NCI-H345 (cell line): ENCODE measurements around the gene ACACB.

ENCODE experiments used
- DNase-seq: peaks from one replicate; lab custom pipeline; 2025; lab: John Stamatoyannopoulos, UW

The ACACB gene

DNA sequence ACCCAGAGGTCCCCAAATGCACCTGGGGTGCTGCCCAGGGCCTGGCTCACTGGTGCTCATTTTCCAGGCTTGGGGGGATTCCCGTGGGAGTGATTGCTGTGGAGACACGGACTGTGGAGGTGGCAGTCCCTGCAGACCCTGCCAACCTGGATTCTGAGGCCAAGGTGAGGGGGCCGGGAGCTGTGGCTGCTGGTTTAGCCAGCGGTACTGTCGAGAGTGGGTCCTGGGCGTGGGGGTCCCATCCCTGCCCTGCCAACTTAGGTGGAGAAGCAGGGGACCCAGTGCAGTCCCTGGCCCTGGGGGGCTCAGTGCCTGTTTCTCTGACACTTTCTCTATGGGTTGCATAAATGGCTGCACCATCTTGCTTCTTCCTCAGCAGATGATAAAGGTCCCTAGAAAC lies 141.8 kb downstream of the ACACB start:
- DNase-seq = no peak

DNA sequence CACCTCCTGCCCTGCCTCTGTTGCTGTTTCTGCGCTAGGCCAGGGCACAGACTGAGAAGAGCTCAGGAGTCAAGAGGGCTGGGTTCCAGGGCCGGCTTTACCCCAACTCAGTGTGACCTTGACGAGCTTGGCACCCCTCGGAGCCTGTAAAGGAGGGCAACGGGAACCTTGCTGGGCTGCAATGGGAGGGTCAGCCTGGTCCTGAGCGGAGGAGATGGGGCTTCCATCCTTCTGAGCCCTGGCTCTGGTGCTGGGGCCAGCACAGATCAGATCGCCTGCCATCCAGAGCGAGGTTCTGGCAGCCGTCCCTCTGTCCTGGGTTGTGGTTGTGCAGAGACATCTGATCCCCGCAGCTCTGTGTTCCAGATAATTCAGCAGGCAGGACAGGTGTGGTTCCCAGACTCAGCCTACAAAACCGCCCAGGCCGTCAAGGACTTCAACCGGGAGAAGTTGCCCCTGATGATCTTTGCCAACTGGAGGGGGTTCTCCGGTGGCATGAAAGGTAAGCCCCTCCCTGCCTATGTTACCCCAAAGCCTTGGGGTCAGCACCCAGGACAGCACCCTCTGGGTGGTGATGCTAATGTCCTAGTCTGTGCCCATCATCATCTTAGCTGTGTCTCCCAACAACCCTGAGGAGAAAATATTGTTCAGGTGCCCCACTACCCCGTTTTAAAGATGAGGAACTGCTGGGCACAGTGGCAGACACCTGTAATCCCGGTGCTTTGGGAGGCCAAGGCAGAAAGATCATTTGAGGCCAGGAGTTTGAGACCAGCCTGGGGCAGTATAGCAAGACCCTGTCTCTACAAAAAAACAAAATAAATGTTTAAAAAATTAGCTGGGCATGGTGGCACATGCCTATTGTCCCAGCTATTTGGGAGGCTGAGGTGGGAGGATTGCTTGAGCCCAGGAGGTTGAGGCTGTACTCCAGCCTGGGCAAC lies 142.5 kb downstream of the ACACB start:
- no peak for DNase-seq

DNA sequence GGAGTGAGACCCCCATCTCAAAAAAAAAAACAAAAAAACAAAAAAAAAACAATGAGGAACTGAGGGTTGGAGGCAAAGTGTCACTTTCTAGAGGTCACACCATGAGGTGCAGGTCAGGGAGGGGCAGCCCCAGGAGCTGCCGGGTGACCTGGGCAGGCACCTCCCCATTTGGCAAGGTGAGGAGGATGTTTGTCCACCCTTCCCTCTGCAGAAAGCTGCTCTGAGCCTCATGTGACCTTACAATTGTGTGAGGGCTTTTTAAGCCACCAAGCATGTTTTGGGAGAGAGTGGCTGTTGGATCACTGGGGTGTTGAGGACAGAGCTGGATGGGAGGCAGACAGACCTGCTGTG lies 143.1 kb downstream of the ACACB start:
- no peak for DNase-seq

DNA sequence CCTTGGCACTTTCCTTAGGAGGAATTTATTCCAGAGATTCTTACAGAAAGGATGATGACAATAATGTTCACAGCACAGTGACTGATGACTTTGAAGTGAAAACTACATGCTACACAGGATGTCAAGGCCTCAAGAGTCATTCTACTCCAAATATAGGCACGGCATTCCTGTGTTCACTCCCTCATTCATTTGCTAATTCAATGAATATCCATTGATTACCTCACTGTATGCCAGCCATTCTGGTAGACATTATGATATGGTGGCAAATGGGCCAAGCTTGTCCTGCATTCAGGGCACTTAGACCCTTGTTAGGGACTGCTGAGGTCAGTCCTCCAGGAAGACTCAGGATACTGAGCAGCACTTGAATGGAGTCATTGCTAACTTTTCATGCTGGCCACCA lies 144.7 kb downstream of the ACACB start:
- no peak for DNase-seq

DNA sequence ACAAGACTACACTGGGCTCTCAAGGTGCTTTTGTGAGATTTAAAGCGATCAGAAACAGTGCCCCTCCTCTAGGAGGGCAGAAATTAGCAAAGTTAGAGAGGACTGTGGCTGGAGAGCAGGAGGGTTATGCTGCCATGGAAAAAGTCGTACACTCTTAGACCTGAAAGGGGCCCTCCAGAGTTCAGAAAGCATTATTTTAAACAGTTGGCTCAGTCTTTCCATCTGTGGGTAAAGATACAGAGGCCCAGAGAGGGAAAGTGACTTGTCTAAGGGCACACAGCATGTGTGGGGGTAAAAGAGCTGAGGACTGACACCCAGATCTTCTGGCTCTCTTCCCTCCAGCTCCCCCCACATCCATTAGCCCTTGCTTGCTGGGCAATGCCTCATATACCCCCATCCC lies 145.6 kb downstream of the ACACB start:
- no peak for DNase-seq

DNA sequence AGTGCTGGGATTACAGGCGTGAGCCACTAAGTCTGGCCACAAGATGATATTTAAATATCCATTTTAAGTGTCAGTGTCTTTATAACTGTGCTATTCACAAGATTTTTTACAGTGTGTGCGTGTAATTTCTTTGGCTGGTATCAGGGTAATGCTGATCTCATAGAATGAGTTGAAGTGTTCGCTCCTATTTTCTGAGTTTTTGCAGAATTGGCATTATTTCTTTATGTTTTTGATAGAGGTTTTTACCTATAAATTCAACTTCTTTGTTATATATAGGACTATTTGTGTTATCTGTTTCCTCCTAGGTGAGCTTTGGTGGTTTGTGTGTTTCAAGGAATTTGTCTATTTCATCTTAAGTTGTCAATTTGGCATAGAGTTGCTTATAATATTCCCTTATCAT lies 147.1 kb downstream of the ACACB start:
- DNase-seq = no peak

DNA sequence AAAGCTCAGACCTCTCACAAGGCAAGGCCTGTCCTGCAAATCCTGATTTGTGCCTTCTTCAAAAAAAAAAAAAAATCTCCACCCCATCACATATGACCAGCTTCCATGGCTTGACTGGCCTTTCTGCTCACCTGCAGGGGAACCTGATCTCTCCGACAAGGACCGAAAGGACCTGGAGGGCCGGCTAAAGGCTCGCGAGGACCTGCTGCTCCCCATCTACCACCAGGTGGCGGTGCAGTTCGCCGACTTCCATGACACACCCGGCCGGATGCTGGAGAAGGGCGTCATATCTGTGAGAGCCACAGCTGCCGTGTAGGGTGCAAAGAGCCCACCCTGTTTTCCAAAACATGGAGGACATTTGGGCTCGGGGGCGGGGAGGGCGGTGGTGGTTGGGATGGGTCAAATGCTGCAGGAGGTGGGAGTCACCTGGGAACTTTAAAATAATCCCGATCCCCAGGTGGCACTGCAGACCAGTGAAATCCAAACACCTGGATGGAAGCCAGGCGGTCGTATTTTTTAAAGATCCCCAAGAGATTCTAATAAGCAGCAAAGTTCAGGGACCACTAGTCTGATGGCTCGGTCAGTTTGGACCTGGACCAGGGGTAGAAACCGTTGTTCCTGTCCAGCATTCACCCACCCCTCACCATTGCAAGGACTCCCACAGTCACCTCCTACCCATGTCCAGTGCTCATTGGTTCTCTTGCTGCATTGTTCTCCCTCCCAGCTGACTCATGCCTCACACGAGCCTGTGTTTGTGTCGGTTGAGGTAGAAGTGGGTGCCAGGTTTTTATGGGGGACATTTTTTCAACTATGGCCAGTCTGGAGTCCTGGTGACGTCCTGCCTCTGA lies 147.9 kb downstream of the ACACB start:
- peak; percentile 53 for DNase-seq

DNA sequence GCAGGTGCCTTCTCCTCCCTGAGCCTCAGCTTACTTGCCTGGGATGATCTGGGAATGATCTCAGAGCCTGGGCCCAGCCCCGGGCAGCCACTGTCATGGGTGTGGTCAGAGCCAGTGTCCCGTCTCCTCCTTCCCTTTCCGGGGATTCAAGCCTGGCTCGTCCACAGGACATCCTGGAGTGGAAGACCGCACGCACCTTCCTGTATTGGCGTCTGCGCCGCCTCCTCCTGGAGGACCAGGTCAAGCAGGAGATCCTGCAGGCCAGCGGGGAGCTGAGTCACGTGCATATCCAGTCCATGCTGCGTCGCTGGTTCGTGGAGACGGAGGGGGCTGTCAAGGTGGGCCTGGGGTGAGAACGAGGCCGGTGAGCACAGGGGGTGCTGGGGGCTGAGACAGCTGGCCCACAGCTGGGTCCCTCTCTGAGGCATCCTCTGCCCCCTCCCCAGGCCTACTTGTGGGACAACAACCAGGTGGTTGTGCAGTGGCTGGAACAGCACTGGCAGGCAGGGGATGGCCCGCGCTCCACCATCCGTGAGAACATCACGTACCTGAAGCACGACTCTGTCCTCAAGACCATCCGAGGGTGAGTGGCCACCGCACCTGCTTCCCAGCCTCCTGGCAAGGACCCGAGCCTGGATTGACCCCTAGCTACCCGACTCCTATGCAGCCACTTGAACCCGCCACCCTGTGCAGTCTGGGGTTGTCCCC lies 148.7 kb downstream of the ACACB start:
- no peak for DNase-seq

DNA sequence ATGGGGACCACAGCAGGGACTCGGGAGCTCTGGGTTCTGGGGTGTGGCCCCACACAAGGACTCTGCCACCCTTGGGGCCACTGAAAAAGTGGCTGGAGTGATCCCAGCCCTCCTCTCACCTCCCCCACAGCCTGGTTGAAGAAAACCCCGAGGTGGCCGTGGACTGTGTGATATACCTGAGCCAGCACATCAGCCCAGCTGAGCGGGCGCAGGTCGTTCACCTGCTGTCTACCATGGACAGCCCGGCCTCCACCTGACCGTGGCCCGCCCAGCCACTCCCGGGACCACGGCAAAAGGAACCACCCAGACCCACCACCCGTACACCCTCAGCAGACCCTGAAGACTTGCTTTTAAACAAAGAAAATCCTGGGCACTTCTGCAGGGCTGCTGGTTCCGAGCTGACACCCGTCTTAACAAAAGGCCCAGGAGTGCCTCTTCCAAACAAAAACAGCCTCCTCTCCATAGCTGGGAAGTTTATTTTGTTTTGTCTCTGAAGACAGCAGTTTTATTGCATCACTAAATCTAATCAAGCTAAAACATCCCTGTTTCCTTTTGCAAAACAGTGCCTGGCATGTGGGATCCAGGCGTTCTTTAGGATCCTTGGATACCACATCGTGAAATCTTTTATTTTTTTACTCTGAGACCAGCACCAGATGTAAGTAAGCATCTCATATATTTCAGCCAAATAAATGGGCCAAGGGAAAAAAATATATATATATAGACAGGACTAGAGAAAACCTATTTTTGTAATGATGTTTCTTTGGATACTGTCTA lies 149.9 kb downstream of the ACACB start:
- no peak for DNase-seq

DNA sequence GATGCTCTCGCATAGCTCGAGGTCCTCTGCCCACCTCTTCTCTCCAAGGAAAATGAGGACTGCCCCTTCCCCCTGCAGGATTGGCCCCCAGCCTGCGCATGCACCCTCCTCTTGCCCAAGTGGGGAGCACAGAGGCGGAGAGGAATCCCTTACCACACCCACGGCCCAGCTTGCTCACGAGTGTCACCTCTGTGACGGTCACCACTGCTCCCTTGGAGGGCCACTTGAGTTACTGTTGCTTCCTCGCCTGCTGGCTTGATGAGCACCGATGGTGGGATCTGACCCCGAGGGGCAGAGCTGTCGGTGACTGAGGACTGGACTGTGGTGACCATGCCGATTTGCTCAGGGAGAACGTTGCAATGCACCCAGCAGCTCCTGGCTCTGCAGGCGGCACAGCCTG lies 151.0 kb downstream of the ACACB start:
- DNase-seq = no peak

DNA sequence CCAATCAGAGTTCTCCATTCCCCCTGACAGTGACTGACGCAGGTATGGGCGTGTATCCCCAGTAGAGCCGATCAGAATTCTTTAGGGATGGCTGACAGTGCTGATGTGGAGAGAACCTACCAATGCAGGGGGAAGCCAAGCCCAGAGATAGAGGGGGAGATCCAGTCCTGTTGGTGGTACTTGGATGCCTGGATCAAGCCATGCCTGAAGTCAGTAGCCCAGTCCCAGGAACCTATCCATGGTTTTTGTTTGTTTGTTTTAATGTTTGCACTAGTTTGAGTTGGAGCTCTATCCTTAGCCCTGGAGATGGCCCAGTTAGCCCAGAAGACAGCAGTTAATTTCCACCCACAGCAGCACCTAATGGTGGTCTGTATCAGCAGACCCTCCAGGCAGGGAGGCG lies 152.5 kb downstream of the ACACB start:
- DNase-seq = no peak

DNA sequence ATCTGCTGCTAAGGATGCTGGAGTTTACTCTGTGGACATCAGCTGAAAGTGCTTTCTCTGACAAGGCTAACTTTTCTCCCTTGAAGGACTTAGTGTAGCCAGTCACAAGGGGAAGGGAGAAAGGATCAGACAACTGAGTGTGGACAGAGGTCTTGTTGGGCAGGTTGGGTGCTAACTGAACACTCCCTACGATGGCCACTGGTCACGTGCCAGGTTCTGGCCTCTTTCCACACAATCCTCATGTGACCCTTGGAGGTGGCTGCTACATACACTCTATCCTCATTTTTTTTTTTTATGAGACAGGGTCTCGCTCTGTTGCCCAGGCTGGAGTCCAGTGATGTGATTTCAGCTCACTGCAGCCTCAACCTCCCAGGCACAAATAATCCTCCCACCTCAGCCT lies 153.0 kb downstream of the ACACB start:
- no peak for DNase-seq

DNA sequence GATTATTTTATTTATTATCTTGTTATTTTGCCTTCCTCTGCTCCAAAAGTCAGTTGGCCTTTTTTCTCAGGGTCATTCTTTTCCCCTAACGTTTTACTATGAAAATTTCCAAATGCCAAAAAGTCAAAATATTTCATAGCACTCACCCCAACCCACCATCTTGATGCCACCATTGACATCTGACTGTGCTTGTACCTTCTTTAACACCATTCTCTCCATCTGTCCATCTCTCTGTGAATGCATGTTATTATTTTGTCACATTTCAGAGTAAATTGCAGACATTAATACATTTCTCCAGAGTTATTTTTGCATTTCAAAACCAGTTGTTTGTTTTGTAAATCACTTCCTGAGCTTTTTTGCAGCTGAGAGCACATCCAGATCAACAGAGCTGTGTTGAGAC lies 154.1 kb downstream of the ACACB start:
- no peak for DNase-seq

DNA sequence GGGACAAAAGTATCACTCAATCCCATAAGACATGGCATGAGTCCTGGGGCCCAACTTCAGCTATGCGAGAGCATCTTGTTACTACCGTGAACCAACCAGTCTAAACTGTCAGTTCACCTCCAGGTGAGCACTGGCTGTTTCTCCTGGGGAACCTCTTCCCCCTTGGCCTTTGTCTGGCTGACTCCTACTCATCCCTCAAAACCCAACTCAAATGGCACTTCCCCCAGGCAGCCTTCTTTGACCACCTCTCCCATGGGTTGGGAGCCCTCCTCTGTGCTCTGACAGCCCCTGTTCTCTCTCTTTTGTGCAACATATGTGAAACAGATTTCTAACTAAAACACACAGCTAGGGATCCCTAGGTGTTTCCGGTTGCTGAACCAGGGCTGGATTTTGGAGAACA lies 155.0 kb downstream of the ACACB start:
- no peak for DNase-seq

DNA sequence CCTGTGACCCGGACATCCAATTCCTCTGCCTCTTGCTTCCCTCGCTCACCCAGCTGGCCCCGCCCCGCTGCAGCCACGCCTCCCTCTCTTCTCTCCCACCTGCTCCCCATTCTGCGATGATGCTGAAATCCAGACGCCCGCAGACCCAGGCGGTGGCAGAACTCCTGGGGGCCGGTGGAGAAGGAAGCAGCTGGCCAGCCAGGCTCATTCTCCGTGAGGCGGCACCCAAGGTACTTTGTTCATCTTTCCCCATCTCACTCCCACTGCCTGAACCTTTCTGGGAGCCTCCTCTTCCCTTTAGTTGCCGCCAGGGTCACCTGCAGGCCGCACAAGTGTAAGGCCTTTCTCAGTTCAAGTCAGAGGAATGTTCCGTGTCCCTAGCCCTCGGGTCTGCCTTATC lies 157.0 kb downstream of the ACACB start:
- DNase-seq = peak; percentile 78

DNA sequence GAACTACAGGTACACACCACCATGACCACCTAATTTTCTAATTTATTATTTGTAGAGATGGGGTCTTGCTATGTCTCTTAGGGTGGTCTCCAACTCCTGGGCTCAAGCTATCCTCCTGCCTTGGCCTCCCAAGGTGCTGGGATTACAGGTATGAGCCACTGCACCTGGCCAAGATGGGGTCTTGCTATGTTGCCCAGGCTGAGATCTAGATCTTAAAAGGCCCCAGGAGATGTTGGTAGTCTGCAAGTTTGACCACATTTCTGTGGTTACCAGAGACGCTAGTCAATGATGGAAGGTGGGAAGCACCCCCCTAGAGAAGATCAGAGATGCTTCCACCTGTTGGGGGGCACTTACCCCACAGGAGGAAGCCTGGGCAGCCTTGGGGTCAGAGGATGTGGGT lies 158.0 kb downstream of the ACACB start:
- no peak for DNase-seq

DNA sequence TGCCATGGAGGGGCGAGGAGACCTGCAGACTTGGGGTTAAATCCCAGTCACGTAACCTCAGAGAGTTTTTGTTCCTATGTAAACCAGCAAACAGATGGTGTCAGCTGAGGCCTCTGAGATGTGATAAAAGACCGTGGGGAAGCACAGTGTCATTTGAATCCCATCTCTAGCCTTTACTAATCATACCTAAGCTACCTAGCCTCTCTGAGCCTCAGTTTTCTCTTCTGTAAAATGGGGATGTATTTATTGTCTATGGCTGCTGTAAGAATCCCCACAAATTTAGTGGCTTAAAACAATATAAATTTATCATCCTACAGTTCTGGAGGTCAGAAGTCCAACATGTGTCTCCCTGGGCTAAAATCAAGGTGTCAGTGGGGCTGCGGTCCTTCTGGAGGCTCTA lies 158.8 kb downstream of the ACACB start:
- no peak for DNase-seq

DNA sequence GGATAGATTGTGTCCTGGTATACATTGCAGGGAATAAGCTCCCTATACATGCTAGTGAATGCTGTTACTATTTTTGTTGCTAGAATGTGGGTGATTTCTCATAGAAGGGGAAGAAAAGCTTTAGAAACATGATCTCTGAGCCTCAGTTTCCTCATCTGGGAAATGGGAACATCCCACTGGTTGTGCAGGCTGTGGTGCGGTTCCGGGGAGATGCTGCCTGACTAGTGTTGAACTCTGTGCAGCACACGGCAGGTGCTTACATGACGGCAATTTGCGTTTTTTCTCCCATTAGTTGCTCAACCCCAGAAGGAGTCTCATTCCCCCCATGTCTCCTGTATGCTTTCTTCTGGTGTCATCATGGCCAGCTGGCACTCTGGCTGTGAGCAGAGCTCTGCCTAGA lies 159.8 kb downstream of the ACACB start:
- no peak for DNase-seq

DNA sequence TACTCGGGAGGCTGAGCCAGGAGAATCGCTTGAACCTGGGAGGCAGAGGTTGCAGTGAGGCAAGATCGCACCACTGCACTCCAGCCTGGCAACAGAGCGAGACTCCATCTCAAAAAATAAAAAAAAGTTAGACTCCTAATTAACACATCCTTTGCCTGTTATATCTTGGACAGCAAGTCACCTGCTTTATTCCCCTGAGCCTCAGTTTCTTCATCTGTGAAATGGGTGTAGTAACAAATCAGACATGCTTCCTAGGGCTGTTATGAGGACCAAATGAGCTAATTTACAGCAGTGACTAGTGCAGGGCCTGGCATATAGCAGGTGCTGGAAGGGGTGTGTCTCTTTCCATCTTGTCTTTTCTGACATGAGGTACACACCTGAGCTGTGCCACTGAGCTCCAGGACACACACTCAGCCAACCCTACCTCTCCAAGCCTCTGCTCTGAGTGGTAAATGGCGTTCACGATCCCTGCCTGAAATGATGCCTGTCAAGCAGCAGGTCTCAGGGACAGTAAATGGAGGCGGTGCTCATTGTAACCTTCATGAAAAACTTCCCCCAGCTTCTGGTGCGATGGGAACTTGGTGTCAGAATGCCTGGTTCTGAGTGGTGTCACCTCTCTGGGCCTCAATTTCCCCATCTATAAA lies 161.0 kb downstream of the ACACB start:
- no peak for DNase-seq

DNA sequence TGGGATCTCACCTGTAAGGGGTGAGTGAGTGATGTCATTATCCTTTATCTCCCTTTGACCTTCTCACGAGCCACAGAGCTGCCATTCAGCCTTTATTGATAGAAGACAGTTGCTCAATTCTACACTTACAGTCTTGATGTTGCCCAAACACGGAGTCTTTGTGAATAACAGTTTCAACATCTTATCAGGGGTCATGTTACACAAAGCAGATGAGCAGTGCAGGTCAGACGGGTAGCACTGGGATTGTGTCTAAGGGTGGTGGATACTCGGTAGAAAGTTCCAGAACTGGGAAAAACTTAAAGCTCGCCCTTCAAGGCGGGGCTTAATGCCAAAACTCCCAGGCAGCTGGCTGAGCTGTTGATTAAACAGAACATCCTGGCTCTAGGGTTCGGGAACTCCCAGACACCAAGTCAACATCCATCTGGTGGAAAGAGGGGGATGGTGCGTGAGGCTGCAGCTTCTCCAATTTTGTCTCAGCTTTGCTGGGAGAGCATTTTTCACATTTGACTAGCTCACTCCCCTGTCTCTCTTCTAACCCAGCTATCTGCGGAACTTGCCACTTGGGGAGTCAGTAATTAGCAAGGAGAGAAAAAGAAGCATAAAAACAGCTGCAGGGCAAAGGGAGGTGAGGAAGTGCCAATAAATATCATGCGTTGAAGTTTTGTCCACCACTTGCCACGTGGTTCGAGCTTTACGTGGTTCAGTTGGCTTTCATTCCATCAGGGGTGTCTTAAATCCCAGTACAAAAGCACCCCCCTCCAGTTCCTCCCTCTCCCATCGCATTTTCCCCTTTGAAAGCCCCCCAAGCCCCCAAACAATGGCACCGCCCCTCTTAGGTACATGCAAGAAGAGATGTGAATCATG lies 161.7 kb downstream of the ACACB start:
- DNase-seq = no peak
